Fibroblast of skin of left quadriceps (primary cell): Measurements from ENCODE around the gene MAGI1.

Source experiments
- DNase-seq, 2 experiments: peaks; one replicate each; pipeline ENCODE4 v3.0.0-alpha.2; 2013; ENCODE audit warnings: low read depth in 2 of 2

The MAGI1 gene

DNA sequence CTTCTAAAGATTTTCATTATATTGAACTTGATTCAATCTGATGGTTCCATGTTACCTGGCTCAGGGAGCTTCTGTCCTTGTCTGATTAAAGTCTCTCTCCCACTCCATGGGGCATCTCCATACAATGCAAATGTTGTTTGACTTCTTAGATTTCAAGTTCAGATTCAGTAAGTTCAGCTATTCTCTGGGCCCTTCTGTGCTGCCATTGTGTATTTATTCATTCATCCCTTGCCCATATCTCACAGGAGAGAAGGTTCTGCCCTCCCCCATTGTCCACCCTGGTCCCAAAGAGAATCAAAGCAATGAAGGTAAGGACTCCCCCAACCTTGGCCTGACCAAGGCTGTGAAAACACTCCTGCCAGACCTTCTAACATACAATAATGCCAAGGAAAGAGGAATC, 669.9 kb downstream of the MAGI1 start:
- DNase-seq, result no peak

DNA sequence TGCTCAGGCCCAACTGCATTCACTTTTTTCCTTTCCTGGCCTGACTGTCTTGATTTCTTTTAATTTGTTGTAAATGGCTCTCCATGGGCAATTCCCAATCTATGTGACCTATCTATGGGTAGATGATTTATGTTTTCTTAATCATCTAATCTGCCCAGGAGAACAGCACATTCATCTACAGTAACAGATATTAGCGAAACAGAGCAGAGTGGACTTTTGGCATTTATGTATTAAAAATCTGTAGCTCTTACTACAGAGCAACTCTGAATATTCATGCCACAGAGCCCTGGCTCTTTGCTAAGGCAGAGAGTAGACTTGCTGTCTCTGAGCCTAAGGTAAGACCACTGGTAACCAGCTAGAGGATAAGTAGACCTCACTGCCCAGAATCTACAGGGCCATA, 676.0 kb downstream of the MAGI1 start:
- no peak for DNase-seq

DNA sequence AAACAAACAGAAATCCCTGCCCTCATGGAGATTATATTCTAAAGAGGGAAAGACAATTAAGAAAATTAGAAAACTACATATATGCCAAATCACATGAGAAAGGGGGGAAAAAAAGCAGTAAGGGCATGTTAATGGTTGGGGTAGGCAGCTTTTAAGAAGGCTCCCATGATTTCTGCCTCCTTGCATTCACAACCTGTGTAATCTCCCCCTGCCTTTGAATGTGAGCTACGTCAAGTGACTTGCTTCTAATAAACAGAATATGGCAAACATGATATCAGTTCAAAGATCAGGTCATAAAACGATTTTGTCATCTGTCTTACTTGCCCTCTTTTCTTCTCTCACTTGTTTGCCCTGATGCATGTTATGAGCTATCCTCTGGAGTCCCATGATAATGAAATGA, 677.3 kb downstream of the MAGI1 start:
- no peak for DNase-seq

GRCh38 chr3:65356331-65357248, 682.1 kb downstream of the MAGI1 start:
- DNase-seq, result no peak

DNA sequence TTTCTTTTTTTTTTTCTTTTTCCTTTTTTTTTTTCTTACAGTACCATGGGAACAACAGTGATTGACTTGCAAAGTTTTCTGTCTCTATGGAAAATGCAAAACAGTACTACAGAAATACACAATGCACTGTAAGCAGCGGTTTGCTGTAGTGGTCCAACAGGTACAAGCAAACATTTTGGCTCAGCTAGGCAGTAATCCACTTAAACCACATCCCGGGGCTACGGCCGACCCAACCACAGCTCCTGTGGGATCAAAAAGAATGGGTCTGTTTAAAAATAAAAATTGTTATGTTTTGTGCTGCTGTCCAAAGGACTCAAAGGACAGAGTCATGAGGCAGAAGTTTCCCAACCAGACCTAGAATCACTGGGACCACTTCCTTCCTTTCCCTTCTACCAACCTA, 683.8 kb downstream of the MAGI1 start:
- no peak for DNase-seq

DNA sequence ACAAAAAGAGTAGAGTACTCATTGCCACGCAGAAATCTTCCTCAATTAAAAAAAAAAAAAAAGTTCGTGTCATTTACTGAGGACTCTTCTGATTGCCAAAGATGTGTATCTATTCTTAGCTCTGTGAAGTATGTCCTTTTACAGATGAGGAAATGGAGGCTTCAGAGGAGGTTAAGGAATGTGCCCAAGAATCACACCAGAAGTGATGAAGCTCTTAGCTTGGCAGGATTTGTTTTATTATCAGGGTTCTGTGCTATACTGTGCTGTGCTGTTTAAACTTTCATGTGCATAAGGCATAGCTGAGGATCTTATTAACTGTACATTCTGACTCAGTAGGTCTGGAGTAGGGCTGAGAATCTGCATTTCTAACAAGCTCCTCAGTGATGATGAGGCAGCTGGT, 685.8 kb downstream of the MAGI1 start:
- DNase-seq, result no peak

- no peak for DNase-seq
Observed at GRCh38 chr3:65351753-65352152, 687.0 kb downstream of the MAGI1 start.

DNA sequence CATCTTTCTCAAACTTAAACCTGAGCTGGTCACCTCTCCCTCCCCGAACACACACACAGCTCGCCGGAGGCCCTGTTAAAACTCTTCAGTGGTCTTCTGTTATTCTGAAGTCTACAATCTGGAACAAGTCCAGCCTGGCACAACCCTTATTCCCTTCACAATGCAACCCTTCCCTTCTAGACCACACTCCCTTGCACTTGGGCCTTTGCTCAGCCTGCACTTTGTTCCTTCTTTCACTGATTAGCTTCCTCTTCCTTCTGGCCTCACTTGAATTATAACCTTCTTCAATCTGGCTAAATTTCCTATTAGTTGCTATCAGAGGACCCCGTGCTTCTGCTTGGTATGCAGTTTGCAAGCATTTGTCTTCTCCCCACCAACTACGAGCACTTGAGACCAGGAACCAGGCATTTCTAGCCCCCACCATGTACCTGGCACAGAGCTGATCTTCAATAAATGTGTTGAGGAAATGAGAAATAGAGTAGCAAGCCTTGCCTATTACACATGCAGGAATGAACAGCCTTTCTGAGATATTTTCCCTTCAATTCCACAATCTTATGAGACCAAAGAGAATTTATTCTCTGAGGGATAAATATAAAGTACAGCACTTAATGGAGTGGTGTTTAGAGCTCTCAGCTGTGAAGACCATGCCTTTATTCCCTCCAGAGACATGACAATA, 687.8 kb downstream of the MAGI1 start:
- no peak for DNase-seq

- peak; percentile 50 to 60 for DNase-seq
Observed at GRCh38 chr3:65348398-65348995, 690.2 kb downstream of the MAGI1 start.

DNA sequence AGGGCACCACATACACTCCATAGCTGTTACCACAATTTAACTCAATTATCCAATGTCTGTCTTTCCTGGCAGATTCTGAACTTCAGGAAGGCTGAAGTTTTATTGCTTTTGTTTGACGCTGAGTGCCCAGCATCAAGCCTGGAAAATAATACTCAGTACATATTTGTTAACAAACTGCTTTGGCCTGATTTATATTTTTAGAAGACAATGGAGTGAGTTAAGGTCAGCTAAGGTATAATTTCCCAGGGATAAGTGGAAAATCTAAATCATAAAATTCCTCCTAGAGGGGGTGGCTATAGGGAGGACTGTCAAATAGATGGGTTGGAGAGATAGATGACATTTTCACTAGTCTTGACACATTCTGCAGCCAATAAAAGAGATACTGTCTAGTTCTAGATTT, 691.6 kb downstream of the MAGI1 start:
- no peak for DNase-seq

DNA sequence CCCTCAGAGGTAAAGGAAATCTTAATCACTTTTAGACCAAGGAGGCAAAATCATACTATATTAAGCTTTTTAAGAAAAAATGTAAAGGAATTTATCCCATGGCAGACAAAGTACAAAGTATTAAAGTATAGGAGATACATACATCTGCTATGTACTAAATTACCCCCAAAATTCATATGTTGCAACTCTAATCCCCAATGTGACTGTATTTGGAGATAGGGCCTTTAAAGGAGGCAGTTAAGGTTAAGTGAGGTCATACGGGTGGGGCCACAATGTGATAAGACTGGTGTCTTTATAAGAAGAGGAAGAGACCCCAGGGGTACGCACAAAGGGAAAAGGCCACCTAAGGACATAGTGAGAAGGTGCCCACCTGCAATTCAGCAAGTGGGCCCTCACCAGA, 693.9 kb downstream of the MAGI1 start:
- no peak for DNase-seq

- DNase-seq, result no peak
Observed at GRCh38 chr3:65344444-65344843, 694.3 kb downstream of the MAGI1 start.

DNA sequence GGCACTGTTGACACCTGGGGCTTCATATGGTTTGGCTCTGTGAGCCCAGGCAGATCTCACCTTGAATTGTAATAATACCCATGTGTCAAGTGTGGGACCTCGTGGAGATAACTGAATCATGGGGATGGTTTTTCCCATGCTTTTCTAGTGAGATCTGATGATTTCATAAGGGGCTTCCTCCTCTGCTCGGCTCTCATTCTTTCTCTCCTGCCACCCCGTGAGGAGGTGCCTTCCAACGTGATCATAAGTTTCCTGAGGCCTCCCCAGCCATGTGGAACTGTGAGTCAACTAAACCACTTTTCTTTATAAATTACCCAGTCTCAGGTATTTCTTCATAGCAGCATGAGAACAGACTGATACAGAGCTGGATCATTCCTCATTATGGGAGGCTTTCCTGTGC, 695.0 kb downstream of the MAGI1 start:
- no peak for DNase-seq

GRCh38 chr3:65343026-65343425, 695.7 kb downstream of the MAGI1 start:
- DNase-seq, result no peak

DNA sequence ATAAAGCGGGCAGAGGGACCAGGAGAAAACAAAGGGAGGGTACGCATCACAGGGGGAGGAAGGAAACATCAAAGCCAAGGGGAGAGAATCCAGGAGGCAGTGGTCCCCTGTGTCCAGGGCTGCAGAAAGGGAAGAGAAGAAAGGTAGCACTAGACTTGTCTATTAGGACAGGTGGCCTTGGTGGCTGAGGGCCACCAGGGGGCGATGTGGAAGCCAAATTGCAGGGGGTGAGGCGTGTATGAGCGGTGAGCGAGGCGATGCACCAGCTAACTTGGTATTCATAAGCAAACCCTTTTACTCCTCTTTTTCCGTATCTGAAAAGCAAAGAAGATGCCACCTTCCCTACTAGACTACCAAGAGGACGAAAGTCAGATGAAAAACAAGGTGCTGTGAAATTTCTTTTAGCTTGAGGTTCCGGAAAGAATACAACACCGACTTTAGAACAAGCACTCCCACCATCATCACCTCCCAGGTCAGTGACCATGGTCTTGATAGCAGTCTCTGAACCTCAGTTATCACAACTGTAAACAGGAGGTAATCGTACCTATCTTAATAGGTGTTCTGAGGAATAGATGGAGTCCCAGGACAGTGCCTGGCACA, 696.5 kb downstream of the MAGI1 start:
- no peak for DNase-seq

DNA sequence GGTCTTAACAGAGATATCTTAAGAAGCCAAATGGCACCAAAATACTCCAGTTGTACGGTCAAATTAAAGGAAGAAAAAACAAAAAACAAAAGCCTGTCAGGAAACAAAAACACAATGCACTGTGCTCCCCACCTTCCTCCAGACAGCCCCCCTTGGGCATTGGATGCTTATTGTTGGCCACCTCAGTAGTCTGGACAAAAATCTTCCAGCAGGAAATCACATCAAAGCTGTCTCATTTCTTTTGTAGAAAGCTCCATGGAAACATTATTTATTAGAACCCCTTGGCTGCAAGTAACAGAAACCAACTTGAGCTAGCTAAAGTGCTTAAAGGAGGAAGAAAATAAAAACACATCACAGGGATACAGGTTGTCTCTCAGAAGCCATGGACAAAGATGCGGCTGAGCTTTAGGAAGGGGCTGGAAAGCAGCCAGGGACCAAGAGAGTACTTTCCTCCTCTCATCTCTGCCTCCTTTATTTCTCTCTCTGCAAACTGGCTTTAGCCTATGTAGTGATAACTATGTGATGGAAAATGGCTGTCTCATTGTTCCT, 699.5 kb downstream of the MAGI1 start:
- DNase-seq, result no peak

DNA sequence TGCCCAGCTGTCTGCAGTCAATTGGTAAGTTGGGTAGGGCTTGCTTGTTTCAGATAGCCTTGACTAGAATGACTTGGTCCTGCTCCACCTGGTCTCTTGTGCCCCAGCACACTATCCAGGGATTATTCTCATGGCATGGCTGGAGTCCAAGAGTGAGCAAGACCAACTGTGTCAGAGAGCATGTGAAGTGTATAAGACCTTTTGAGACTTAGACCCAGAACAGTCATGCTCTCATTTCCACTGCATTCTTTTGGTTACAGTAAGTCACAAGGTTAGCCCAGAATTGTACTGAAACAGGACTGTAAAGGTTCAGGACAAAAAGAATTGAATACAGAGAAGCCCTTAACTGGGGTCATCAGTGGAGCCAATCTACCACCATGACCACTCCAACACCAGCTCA, 700.1 kb downstream of the MAGI1 start:
- DNase-seq, result no peak

- no peak for DNase-seq
Observed at GRCh38 chr3:65335587-65335986, 703.1 kb downstream of the MAGI1 start.

DNA sequence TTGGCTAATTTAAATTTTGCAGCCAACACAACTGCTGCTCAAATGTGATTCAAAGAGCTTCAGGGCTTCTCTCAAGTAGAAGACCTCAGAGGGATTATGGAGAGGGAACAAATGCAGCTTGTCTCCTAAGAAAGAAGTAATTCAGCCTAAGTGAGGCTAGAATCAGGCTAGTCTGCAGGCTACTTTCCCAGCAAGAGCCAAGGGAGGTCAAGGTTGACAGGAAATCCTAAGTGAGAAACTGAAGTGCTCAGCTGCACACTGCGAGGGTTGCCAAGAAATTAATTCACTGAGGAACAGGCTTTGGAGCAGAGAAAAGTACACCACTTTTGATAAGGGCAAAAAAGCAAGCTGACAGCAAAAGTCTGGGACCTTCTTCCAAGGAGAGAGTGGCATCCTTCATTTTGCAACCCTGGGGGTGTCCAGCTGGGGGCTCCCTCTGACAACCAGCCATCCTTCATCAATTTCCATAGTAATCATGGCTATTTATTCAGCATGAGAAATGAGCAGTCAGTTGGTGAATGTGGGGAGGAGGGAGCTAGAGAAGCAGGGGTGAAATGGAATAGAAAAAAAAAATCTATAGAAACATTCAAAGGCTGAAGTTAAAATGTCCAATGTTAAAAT, 704.6 kb downstream of the MAGI1 start:
- DNase-seq, result no peak

DNA sequence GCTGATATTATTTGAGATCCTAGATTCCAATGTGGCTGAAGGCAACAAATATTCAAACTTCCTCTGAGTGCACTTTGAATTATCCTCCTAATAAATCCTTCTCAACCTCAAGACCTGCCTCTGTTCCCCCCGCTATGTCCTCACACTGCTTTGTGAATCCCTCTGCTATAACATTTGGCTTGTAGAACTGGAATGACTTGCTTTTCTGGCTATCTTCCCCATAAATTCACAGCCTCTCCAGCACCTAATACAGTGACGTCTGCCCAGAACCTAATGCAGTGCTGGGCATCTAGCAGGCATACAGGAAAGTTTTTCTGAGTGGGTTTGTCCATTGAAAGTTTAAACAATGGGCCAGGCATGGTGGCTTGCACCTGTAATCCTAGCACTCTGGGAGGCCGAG, 707.0 kb downstream of the MAGI1 start:
- no peak for DNase-seq

GRCh38 chr3:65330072-65330471, 708.6 kb downstream of the MAGI1 start:
- no peak for DNase-seq

DNA sequence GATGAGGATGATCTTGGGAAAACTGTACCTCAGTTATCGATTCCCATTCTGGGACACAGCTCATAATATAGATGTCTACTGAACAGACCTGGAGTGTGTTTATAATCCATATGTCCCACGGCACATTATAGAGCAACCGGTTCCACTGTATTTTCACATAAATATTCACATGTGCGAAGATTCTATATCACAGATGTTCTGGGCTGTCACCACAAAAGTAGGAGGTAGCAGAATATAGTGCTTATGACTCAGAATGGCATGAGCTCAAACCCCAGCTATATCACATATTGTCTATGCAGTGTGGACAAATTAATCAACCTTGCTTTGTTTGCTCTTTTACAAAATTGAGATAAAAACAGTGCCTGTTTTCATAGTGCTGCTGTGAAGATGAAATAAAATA, 710.6 kb downstream of the MAGI1 start:
- no peak for DNase-seq
